ENCODE measurements around the gene RBKS. TPM values are rescaled to one million over a fixed set of nuclear protein-coding genes. Genes with fewer than 3 reads are reported as not detected.

Gene RBKS
- total and polyA plus RNA-seq, 2 of the 8 experiments (the other 6 are each of a cell fraction or from before 2014, with no cell fraction given) = 1.1 to 1.5 TPM

DNA sequence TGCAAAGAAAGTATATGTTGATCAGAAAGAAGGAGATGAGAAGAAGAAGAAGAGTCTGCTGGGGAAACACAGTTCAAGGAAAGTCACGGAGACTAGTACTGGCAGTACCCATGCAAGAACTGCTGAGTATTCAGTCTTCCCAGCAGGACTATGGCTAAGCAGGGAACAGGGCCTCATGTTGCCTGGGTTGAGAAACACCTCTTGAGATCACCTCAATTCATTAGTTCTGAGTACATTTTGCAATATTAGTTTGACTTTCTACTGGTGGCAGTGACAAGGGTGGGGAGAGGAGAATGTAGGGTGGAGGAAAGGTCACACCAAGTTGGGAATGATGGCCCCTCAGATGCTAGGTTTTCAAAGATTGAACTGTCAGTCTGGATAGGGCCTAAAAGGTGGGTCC, 68.1 kb downstream of the RBKS start (continued):
- TF ChIP-seq ZNF274 (IDR thresholded peaks at IDR 0.05; ENCODE audit: borderline replicate concordance, extremely low read depth, low read length) (no peak), CHD1 (IDR thresholded peaks at IDR 0.05; ENCODE audit: low read depth, low read length) (no peak), EP300 (IDR thresholded peaks at IDR 0.05; ENCODE audit: borderline replicate concordance in 1 of 2, low read depth in 2 of 2, low read length in 2 of 2) (no peak)
- TF ChIP-seq, protein P1, sequence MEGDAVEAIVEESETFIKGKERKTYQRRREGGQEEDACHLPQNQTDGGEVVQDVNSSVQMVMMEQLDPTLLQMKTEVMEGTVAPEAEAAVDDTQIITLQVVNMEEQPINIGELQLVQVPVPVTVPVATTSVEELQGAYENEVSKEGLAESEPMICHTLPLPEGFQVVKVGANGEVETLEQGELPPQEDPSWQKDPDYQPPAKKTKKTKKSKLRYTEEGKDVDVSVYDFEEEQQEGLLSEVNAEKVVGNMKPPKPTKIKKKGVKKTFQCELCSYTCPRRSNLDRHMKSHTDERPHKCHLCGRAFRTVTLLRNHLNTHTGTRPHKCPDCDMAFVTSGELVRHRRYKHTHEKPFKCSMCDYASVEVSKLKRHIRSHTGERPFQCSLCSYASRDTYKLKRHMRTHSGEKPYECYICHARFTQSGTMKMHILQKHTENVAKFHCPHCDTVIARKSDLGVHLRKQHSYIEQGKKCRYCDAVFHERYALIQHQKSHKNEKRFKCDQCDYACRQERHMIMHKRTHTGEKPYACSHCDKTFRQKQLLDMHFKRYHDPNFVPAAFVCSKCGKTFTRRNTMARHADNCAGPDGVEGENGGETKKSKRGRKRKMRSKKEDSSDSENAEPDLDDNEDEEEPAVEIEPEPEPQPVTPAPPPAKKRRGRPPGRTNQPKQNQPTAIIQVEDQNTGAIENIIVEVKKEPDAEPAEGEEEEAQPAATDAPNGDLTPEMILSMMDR (IDR thresholded peaks at IDR 0.05; ENCODE audit: control extremely low read depth in 1 of 3, insufficient read depth in 1 of 3, low read depth in 1 of 3, low read length in 3 of 3) = no peak

Data from H1 (cell line).